Measurements from ENCODE around the gene MRPS10. TPM values are rescaled to one million over a fixed set of nuclear protein-coding genes. Genes with fewer than 3 reads are reported as not detected.
A peak's percentile ranks its signal among the peaks of the same experiment; 100 is the strongest.

MRPS10 gene
- total RNA-seq, 1 experiment from 2014 or later: 62.1 TPM

GRCh38 chr6:42226645-42227143, 9.0 kb upstream of the MRPS10 start (continued):
- TF ChIP-seq EGR1 (IDR thresholded peaks at IDR 0.05; ENCODE audit: low read depth): peak; percentile 55; the same call in 1 of the 2 replicates
- TF ChIP-seq YY1 (IDR thresholded peaks at IDR 0.05; ENCODE audit: extremely low read depth, insufficient replicate concordance, low read depth, low read length): peak; percentile 67

DNA sequence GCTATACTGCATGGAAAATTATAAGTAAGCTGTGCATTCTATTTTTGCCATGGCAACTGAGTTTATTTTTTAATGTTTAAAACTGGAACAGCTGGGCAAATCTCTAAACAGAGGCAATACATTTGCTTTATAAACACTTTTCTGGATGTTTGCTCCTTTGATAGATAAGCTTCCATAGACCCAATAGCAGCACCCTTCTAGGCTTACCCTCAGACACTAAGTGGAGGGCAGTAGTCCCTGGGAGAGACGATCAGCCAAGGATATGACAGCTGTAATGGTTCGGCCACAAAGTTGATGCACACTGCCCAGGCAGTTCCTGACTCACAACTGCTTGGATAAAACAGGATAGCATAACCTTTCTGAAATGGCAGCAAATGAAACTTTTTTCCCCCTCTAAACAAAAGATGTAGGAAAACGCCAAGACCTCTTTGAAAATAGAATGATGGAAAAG, 8.5 kb upstream of the MRPS10 start:
- CTCF ChIA-PET: interaction anchor here (1.0 to 3.0 kb wide), 5 partner anchors 11 to 439 kb away, joined by 3 to 13 read pairs (median 9); partner anchors contain the start of genes TAF8 and TOMM6
- peak overlapping the region; percentile 12 to 48 for H3K4me3 ChIP-seq (replicated peaks in 1 of 2; ENCODE audit: low read depth in 1 of 2, low read length in 2 of 2)
- POLR2A ChIA-PET: interaction anchor here (1.1 to 2.0 kb wide), 5 partner anchors 9 to 556 kb away, joined by 3 to 12 read pairs (median 5); partner anchors contain the start of gene BICRAL
- no peaks in the 10 kb centered on the region for H3K27me3 ChIP-seq (ENCODE audit: insufficient read depth, low read length)
- H3K79me2 ChIP-seq (ENCODE audit: insufficient read depth, low read length): no peaks in the 10 kb centered on the region
- H3K9me3 ChIP-seq (ENCODE audit: control insufficient read depth in 1 of 2, insufficient read depth in 1 of 2, low read depth in 1 of 2, low read length in 2 of 2): no peaks in the 10 kb centered on the region
- intact Hi-C loops (cut with micrococcal nuclease): loop anchor here (10.0 kb wide), 2 partner anchors 319 to 649 kb away; partner anchors contain the start of gene RPL7L1
- TF ChIP-seq EZH2 (IDR thresholded peaks at IDR 0.05): no peak
- TF ChIP-seq EZH2phosphoT487 (IDR thresholded peaks at IDR 0.05; ENCODE audit: borderline replicate concordance): no peak
- TF ChIP-seq JUND (IDR thresholded peaks at IDR 0.05): no peak
- TF ChIP-seq FOSL1 (IDR thresholded peaks at IDR 0.05; ENCODE audit: low read depth): no peak
- no peak for TF ChIP-seq RAD21 (IDR thresholded peaks at IDR 0.05; ENCODE audit: low read depth)
- RAD21 ChIA-PET (ENCODE audit: low non-redundant PET in 1 of 2, low total read pairs in 2 of 2, uncharacterized antibody in 2 of 2, unreplicated experiment in 2 of 2): interaction anchor here in 1 of 2 experiments (0.7 kb wide), 1 partner anchor 339 kb away, joined by 3 read pairs; no protein-coding TSS in a partner anchor
- H4K20me1 ChIP-seq (ENCODE audit: insufficient read depth): no peaks in the 10 kb centered on the region
- H3K9me2 ChIP-seq (ENCODE audit: insufficient read depth): no peaks in the 10 kb centered on the region
- BruUV-seq (replicated peaks): TSS peak; percentile 77
- ATAC-seq (peak; percentile 57), DNase-seq (ENCODE audit: low read depth, low spot score) (peak; percentile 39)
- peaks cover 47 to 86% of the 10 kb centered on the region in 2 experiments for H3K4me1 ChIP-seq (ENCODE audit: control insufficient read depth in 1 of 2, insufficient read depth in 2 of 2, low read length in 2 of 2)
- peak overlapping the region; percentile 84 for H3K27ac ChIP-seq (ENCODE audit: low read depth, low read length)
- peak overlapping the region; percentile 78 for H3K4me2 ChIP-seq (ENCODE audit: low read length)
- H3K36me3 ChIP-seq (ENCODE audit: control insufficient read depth in 1 of 2, insufficient read depth in 2 of 2, low read length in 2 of 2): no peaks in the 10 kb centered on the region
- no peak overlapping the region for H2AFZ ChIP-seq (ENCODE audit: low read depth, low read length, poor library complexity, severe bottlenecking)
- H3K9ac ChIP-seq (ENCODE audit: low read length): peak overlapping the region; percentile 59
